K562 (cell line): ENCODE results near the gene TMEM43. TPM values are rescaled to one million over a fixed set of nuclear protein-coding genes. Genes with fewer than 3 reads are reported as not detected.

Experiments
- ASH1L ChIP-seq: fragments of 450-650 bp; IDR thresholded peaks from 2 replicates; pipeline ENCODE4 v1.6.1; 2018; ENCODE audit warnings: borderline replicate concordance, mild to moderate bottlenecking, low read depth; ENCODE audit not compliant: partially characterized antibody
- BCOR ChIP-seq: fragments of 450-650 bp; IDR thresholded peaks from 2 replicates; pipeline ENCODE4 v1.6.1; 2016
- ESRRA ChIP-seq: fragments of 450-650 bp; IDR thresholded peaks from 2 replicates; pipeline ENCODE4 v1.6.1; 2014; ENCODE audit warnings: low read depth, mild to moderate bottlenecking, moderate library complexity, borderline replicate concordance
- HINFP ChIP-seq: fragments of 450-650 bp; conservative IDR thresholded peaks from 2 replicates; pipeline ENCODE4 v1.6.1; 2016; ENCODE audit warnings: missing genetic modification characterization, low read depth, mild to moderate bottlenecking, control low read depth, missing compliant biosample characterization
- MXI1 ChIP-seq: IDR thresholded peaks from 2 replicates; pipeline ENCODE4 v1.6.1; 2011; ENCODE audit warnings: low read depth, mild to moderate bottlenecking, improper control_type of control experiment, low read length
- NFRKB ChIP-seq: fragments of 450-650 bp; IDR thresholded peaks from 2 replicates; pipeline ENCODE4 v1.6.1; 2016; ENCODE audit warnings: low read depth
- PHB ChIP-seq: fragments of 250-450 bp; sonication (Bioruptor Pico); IDR thresholded peaks from 2 replicates; pipeline ENCODE4 v1.5.0; 2021
- PHF8 ChIP-seq: fragments of 200-600 bp; sonication (generic); IDR thresholded peaks from 2 replicates; pipeline ENCODE4 v1.6.1; 2012; ENCODE audit warnings: mixed run types, mild to moderate bottlenecking, inconsistent platforms, low read length, moderate library complexity, borderline replicate concordance
- SOX6 ChIP-seq: fragments of 450-650 bp; IDR thresholded peaks from 2 replicates; pipeline ENCODE4 v1.6.1; 2014; ENCODE audit warnings: mild to moderate bottlenecking
- TCFL5 ChIP-seq: fragments of 250-450 bp; sonication (Bioruptor Pico); conservative IDR thresholded peaks from 2 replicates; pipeline ENCODE4 v1.6.1; 2021; ENCODE audit warnings: mild to moderate bottlenecking, moderate library complexity, matching md5 sums
- TEAD1 ChIP-seq, 2 experiments: fragments of 450-650 bp in 1 of 2; sonication (generic) in 1 of 2; formaldehyde crosslinking; IDR thresholded peaks; 2 replicates each; pipeline versions ENCODE4 v1.4.0 to v1.8.0; 2020 to 2022; ENCODE audit warnings: mild to moderate bottlenecking in 2 of 2, missing genetic modification reagents in 1 of 2
- TOE1 ChIP-seq, 2 experiments: fragments of 450-650 bp in 1 of 2; sonication (generic) in 1 of 2; formaldehyde crosslinking in 1 of 2; IDR thresholded peaks; 2 replicates each; pipeline versions ENCODE4 v1.7.1 to v1.8.0; 2016 to 2022; ENCODE audit warnings: borderline replicate concordance in 2 of 2, mild to moderate bottlenecking in 2 of 2, antibody characterized with exemption in 1 of 2, inconsistent platforms in 1 of 2, low read depth in 1 of 2, missing genetic modification reagents in 1 of 2, moderate library complexity in 1 of 2
- ZC3H4 ChIP-seq: sonication (generic); formaldehyde crosslinking; IDR thresholded peaks from 2 replicates; pipeline ENCODE4 v1.9.0; 2021; ENCODE audit warnings: missing genetic modification reagents, borderline replicate concordance
- polyA plus RNA-seq, 8 experiments: library from polyadenylated mRNA; depleted of rRNA in 4 of 8; stranded (reverse) in 5 of 8; unstranded in 3 of 8; fragments of >200 nt; fragmentation: Nextera tagmentation in 2 of 8; fragmentation: Illumina TruSeq in 1 of 8; extraction: Ambion mirVana in 2 of 8; extraction: Trizol in 1 of 8; gene quantifications; 2 replicates each; pipeline versions ENCODE4 v1.2.1 to v1.2.3, GENCODE V29; 2011 to 2014; ENCODE audit warnings: inconsistent platforms in 1 of 8, missing spikeins in 1 of 8
- total RNA-seq, 7 experiments: library from RNA; depleted of rRNA in 6 of 7; stranded (reverse); fragments of >200 nt in 6 of 7; fragmentation: Illumina TruSeq in 2 of 7; extraction: Trizol in 2 of 7; gene quantifications; 2 replicates each; pipeline versions ENCODE4 v1.2.1 to v1.2.3, GENCODE V29; 2011 to 2021; ENCODE audit warnings: low replicate concordance in 1 of 7
- TF ChIP-seq, protein P1 (sequence below): fragments of 250-450 bp; sonication (Bioruptor Pico); IDR thresholded peaks from 2 replicates; pipeline ENCODE4 v1.4.0; 2020
- TF ChIP-seq, protein P2 (sequence below): fragments of 450-650 bp; formaldehyde crosslinking; conservative IDR thresholded peaks from 2 replicates; pipeline ENCODE4 v1.4.0; 2022; ENCODE audit warnings: mild to moderate bottlenecking, missing genetic modification characterization

Gene TMEM43
- total and polyA plus RNA-seq, 9 of the 15 experiments (the other 6 are each of a cell fraction or from before 2014, with no cell fraction given): 16.7 to 46.1 (median 35.7) TPM

- TF ChIP-seq, protein P1, sequence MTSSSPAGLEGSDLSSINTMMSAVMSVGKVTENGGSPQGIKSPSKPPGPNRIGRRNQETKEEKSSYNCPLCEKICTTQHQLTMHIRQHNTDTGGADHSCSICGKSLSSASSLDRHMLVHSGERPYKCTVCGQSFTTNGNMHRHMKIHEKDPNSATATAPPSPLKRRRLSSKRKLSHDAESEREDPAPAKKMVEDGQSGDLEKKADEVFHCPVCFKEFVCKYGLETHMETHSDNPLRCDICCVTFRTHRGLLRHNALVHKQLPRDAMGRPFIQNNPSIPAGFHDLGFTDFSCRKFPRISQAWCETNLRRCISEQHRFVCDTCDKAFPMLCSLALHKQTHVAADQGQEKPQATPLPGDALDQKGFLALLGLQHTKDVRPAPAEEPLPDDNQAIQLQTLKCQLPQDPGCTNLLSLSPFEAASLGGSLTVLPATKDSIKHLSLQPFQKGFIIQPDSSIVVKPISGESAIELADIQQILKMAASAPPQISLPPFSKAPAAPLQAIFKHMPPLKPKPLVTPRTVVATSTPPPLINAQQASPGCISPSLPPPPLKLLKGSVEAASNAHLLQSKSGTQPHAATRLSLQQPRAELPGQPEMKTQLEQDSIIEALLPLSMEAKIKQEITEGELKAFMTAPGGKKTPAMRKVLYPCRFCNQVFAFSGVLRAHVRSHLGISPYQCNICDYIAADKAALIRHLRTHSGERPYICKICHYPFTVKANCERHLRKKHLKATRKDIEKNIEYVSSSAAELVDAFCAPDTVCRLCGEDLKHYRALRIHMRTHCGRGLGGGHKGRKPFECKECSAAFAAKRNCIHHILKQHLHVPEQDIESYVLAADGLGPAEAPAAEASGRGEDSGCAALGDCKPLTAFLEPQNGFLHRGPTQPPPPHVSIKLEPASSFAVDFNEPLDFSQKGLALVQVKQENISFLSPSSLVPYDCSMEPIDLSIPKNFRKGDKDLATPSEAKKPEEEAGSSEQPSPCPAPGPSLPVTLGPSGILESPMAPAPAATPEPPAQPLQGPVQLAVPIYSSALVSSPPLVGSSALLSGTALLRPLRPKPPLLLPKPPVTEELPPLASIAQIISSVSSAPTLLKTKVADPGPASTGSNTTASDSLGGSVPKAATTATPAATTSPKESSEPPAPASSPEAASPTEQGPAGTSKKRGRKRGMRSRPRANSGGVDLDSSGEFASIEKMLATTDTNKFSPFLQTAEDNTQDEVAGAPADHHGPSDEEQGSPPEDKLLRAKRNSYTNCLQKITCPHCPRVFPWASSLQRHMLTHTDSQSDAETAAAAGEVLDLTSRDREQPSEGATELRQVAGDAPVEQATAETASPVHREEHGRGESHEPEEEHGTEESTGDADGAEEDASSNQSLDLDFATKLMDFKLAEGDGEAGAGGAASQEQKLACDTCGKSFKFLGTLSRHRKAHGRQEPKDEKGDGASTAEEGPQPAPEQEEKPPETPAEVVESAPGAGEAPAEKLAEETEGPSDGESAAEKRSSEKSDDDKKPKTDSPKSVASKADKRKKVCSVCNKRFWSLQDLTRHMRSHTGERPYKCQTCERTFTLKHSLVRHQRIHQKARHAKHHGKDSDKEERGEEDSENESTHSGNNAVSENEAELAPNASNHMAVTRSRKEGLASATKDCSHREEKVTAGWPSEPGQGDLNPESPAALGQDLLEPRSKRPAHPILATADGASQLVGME (CRISPR knock-in tag): no peak
- TF ChIP-seq, protein P2, sequence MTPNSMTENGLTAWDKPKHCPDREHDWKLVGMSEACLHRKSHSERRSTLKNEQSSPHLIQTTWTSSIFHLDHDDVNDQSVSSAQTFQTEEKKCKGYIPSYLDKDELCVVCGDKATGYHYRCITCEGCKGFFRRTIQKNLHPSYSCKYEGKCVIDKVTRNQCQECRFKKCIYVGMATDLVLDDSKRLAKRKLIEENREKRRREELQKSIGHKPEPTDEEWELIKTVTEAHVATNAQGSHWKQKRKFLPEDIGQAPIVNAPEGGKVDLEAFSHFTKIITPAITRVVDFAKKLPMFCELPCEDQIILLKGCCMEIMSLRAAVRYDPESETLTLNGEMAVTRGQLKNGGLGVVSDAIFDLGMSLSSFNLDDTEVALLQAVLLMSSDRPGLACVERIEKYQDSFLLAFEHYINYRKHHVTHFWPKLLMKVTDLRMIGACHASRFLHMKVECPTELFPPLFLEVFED (CRISPR knock-in tag): no peak
- TF ChIP-seq ZC3H4 (CRISPR knock-in tag) (no peak), SOX6 (no peak), MXI1 (no peak), PHB (no peak), ESRRA (no peak), ASH1L (no peak), TCFL5 (CRISPR knock-in tag) (no peak), BCOR (peak; percentile 68), PHF8 (no peak), TOE1 (IDR thresholded peaks at IDR 0.05; ENCODE audit: borderline replicate concordance) (no peak), TOE1 (CRISPR knock-in tag; IDR thresholded peaks at IDR 0.05; ENCODE audit: borderline replicate concordance, low read depth) (no peak), NFRKB (no peak), HINFP (tag) (no peak), TEAD1 (CRISPR knock-in tag; IDR thresholded peaks at IDR 0.05) (0 out of 4 replicates have a peak, but pooled peaks of 1 of the 2 experiments have one; percentile 18)
These were observed 3.9 kb downstream of the TMEM43 start (continued) for GRCh38 chr3:14128724-14129123.
